Esophagus squamous epithelium (tissue), 4 donors: ENCODE results near the gene MCUR1.

ENCODE experiments used
- CTCF ChIP-seq, 6 experiments: fragments of 450-650 bp in 4 of 6; fragments of 200-600 bp in 2 of 6; sonication (generic) in 2 of 6; IDR thresholded peaks; one replicate each; pipeline ENCODE4 v1.5.1; 2016 to 2019; ENCODE audit warnings: antibody characterized with exemption in 6 of 6, mild to moderate bottlenecking in 4 of 6, moderate library complexity in 4 of 6
- POLR2A ChIP-seq, 4 donors: fragments of 450-650 bp; IDR thresholded peaks; one replicate each; pipeline ENCODE4 v1.6.1; 2017; ENCODE audit warnings: antibody characterized with exemption in 4 of 4, mild to moderate bottlenecking in 4 of 4, moderate library complexity in 3 of 4

DNA sequence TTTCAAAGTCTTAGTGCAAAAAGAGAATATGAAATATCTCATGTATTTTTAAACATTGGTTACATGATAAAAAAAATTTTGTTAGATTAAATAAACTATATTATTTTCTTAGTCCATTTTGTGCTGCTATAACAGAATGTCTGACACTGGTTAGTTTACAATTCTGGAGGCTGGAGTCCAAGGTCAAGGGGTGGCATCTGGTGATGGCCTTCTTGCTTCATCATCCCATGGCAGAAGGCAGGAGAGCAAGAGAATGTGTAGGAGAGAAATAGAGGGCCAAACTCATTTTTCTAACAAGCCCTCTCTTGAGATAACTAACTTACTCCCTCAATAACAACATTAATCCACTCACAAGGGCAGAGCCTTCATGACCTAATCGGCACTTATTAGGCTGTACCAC lies 11.5 kb upstream of the MCUR1 start:
- TF ChIP-seq CTCF (IDR thresholded peaks at IDR 0.05) (no peak), POLR2A (IDR thresholded peaks at IDR 0.05) (no peak)
